CD14-positive monocyte (primary cell): ENCODE measurements around the gene PCDHGA2. TPM values are rescaled to one million over a fixed set of nuclear protein-coding genes. Genes with fewer than 3 reads are reported as not detected.

ENCODE experiments used
- DNase-seq, 3 donors: peaks; one replicate each; pipeline ENCODE4 v3.0.0-alpha.2; 2011 to 2022
- H2AFZ ChIP-seq: 2 replicates; pipeline ENCODE4 v1.6.0; 2012; ENCODE audit warnings: mild to moderate bottlenecking, low read depth, low read length, inconsistent platforms; ENCODE audit not compliant: insufficient read depth, poor library complexity, severe bottlenecking
- H3K27ac ChIP-seq, 2 donors: 1 replicate in 1 of 2; 2 replicates in 1 of 2; pipeline ENCODE4 v1.5.1; 2012 to 2013; ENCODE audit warnings: low read length in 2 of 2, control low read depth in 1 of 2, inconsistent platforms in 1 of 2, low read depth in 1 of 2, mild to moderate bottlenecking in 1 of 2
- H3K27me3 ChIP-seq, 2 donors: one replicate each; pipeline versions ENCODE4 v1.6.0 to v1.6.1; 2011 to 2013; ENCODE audit warnings: low read length in 2 of 2; ENCODE audit not compliant: control insufficient read depth in 2 of 2, insufficient read depth in 2 of 2
- H3K36me3 ChIP-seq, 2 donors: replicated peaks in 1 of 2; 1 replicate in 1 of 2; 2 replicates in 1 of 2; pipeline versions ENCODE4 v1.5.1 to v1.6.1; 2012 to 2013; ENCODE audit warnings: low read length in 2 of 2, control low read depth in 1 of 2, inconsistent platforms in 1 of 2, mild to moderate bottlenecking in 1 of 2; ENCODE audit not compliant: insufficient read depth in 2 of 2, control insufficient read depth in 1 of 2
- H3K4me1 ChIP-seq, 2 donors: 1 replicate in 1 of 2; 2 replicates in 1 of 2; pipeline versions ENCODE4 v1.5.1 to v1.6.1; 2012 to 2013; ENCODE audit warnings: low read length in 2 of 2, control low read depth in 1 of 2, inconsistent platforms in 1 of 2, mild to moderate bottlenecking in 1 of 2, moderate library complexity in 1 of 2; ENCODE audit not compliant: insufficient read depth in 2 of 2, control insufficient read depth in 1 of 2
- H3K4me2 ChIP-seq: replicated peaks from 2 replicates; pipeline ENCODE3; 2012; ENCODE audit warnings: low read length, moderate library complexity, mild to moderate bottlenecking; ENCODE audit not compliant: poor library complexity, severe bottlenecking; ENCODE audit errors: extremely low read depth
- H3K4me3 ChIP-seq, 3 experiments: fragments of 200-600 bp in 1 of 3; sonication (generic) in 1 of 3; replicated peaks in 1 of 3; 1 replicate in 2 of 3; 2 replicates in 1 of 3; pipeline ENCODE4 v1.5.1; 2011 to 2013; ENCODE audit warnings: low read length in 3 of 3, mild to moderate bottlenecking in 3 of 3, control low read depth in 2 of 3, low read depth in 2 of 3, inconsistent platforms in 1 of 3, moderate library complexity in 1 of 3
- H3K79me2 ChIP-seq: 2 replicates; pipeline ENCODE4 v1.6.0; 2012; ENCODE audit warnings: mild to moderate bottlenecking, control low read depth, inconsistent platforms, low read length, moderate library complexity; ENCODE audit not compliant: insufficient read depth
- H3K9ac ChIP-seq: 2 replicates; pipeline ENCODE4 v1.6.0; 2017; ENCODE audit warnings: low read length, mild to moderate bottlenecking; ENCODE audit not compliant: insufficient read depth, poor library complexity, severe bottlenecking
- H3K9me3 ChIP-seq, 2 donors: replicated peaks in 1 of 2; 1 replicate in 1 of 2; 2 replicates in 1 of 2; pipeline versions ENCODE4 v1.5.1 to v1.6.1; 2012 to 2013; ENCODE audit warnings: low read length in 2 of 2, control low read depth in 1 of 2; ENCODE audit not compliant: control insufficient read depth in 1 of 2, insufficient read depth in 1 of 2
- H4K20me1 ChIP-seq: 2 replicates; pipeline ENCODE4 v1.6.0; 2012; ENCODE audit warnings: mild to moderate bottlenecking, low read length, control low read depth, moderate library complexity; ENCODE audit not compliant: insufficient read depth
- H3K27ac Mint-ChIP-seq, 7 donors: one replicate each; pipeline ENCODE4 v1.8.0; 2020; ENCODE audit warnings: mild to moderate bottlenecking in 7 of 7, mixed read lengths in 7 of 7, moderate library complexity in 6 of 7, inconsistent platforms in 2 of 7
- H3K27me3 Mint-ChIP-seq, 3 donors: one replicate each; pipeline ENCODE4 v1.8.0; 2021 to 2022; ENCODE audit warnings: low read depth in 3 of 3, mild to moderate bottlenecking in 3 of 3, mixed read lengths in 3 of 3, moderate library complexity in 3 of 3, inconsistent platforms in 1 of 3
- H3K36me3 Mint-ChIP-seq, 2 donors: one replicate each; pipeline ENCODE4 v1.8.0; 2020; ENCODE audit warnings: mixed read lengths in 2 of 2, inconsistent platforms in 1 of 2, mild to moderate bottlenecking in 1 of 2
- H3K4me1 Mint-ChIP-seq: one replicate; pipeline ENCODE4 v1.8.0; 2020; ENCODE audit warnings: mild to moderate bottlenecking, mixed read lengths
- H3K4me3 Mint-ChIP-seq, 2 donors: one replicate each; pipeline ENCODE4 v1.8.0; 2020; ENCODE audit warnings: mild to moderate bottlenecking in 2 of 2, mixed read lengths in 2 of 2, moderate library complexity in 1 of 2
- H3K9me3 Mint-ChIP-seq, 7 donors: one replicate each; pipeline ENCODE4 v1.8.0; 2020 to 2022; ENCODE audit warnings: mixed read lengths in 7 of 7, mild to moderate bottlenecking in 6 of 7, moderate library complexity in 6 of 7, inconsistent platforms in 2 of 7
- CTCF ChIP-seq: fragments of 200-600 bp; IDR thresholded peaks from one replicate; pipeline ENCODE4 v1.8.0; 2022; ENCODE audit warnings: antibody characterized with exemption, mild to moderate bottlenecking
- WGBS: methylation state at CpG from one replicate; pipeline ENCODE4 v1.1.5; 2013; ENCODE audit warnings: missing lambda C conversion rate; ENCODE audit not compliant: insufficient coverage; 5-methylcytosine and 5-hydroxymethylcytosine counted together
- intact Hi-C, 2 donors: fragments of 100-400 bp; cut with micrococcal nuclease; formaldehyde crosslinking; loops; one replicate each; pipeline versions ENCODE4 v1.15.0 to v1.15.1; 2023
- polyA plus RNA-seq, 3 donors: library from polyadenylated mRNA; depleted of rRNA in 1 of 3; unstranded in 2 of 3; stranded (reverse) in 1 of 3; fragments of 300-500 nt in 2 of 3; fragments of >200 nt in 1 of 3; fragmentation: Illumina TruSeq in 2 of 3; gene quantifications; 1 replicate in 2 of 3; 2 replicates in 1 of 3; pipeline ENCODE4 v1.2.3, GENCODE V29; 2012 to 2021

Gene PCDHGA2
- polyA plus RNA-seq, 3 donors = not detected

- H3K27me3 Mint-ChIP-seq = peaks cover 37 to 65% (median 59%) of the 10 kb centered on the region in 3 donors
- H3K9me3 ChIP-seq = peaks cover 54 to 75% of the 10 kb centered on the region in 2 donors
Measured at GRCh38 chr5:141356133-141356532, 17.6 kb downstream of the PCDHGA2 start.

GRCh38 chr5:141356950-141357349 is 18.4 kb downstream of the PCDHGA2 start:
- no peak overlapping the region for H2AFZ ChIP-seq
- peaks cover 33 to 65% (median 58%) of the 10 kb centered on the region in 3 donors for H3K27me3 Mint-ChIP-seq
- peaks cover 2% of the 10 kb centered on the region for H3K4me1 Mint-ChIP-seq
- peaks cover 12 to 15% of the 10 kb centered on the region in 2 donors for H3K36me3 Mint-ChIP-seq
- 46% methylated on average over 19 of the region's 19 CpGs for WGBS
- H3K4me1 ChIP-seq = no peaks in the 10 kb centered on the region
- no peak for TF ChIP-seq CTCF
- H3K36me3 ChIP-seq = no peaks in the 10 kb centered on the region
- intact Hi-C loops = no loop called here
- peaks cover 55 to 77% of the 10 kb centered on the region in 2 donors for H3K9me3 ChIP-seq
- H3K79me2 ChIP-seq = no peaks in the 10 kb centered on the region
- no peak overlapping the region for H3K9ac ChIP-seq
- no peak overlapping the region for H3K27ac Mint-ChIP-seq
- no peak overlapping the region for H3K4me3 ChIP-seq
- no peaks in the 10 kb centered on the region for H4K20me1 ChIP-seq
- H3K4me2 ChIP-seq = no peak overlapping the region
- peak overlapping the region in 1 of 2 donors; percentile 39 for H3K4me3 Mint-ChIP-seq
- H3K27ac ChIP-seq = no peak overlapping the region
- no peak for DNase-seq
- peaks cover 29 to 90% of the 10 kb centered on the region in 2 donors for H3K27me3 ChIP-seq
- H3K9me3 Mint-ChIP-seq = peaks cover 38 to 80% (median 62%) of the 10 kb centered on the region in 7 donors

More at GRCh38 chr5:141356133-141356532, 17.6 kb downstream of the PCDHGA2 start:
- Histone ChIP-seq H3K9ac (no peak overlapping the region), H3K4me3 (no peak overlapping the region), H3K79me2 (no peaks in the 10 kb centered on the region), H2AFZ (no peak overlapping the region), H3K36me3 (no peaks in the 10 kb centered on the region), H4K20me1 (no peaks in the 10 kb centered on the region), H3K27ac (no peak overlapping the region), H3K4me2 (no peak overlapping the region), H3K27me3 (peaks cover 30 to 91% of the 10 kb centered on the region in 2 donors), H3K4me1 (no peaks in the 10 kb centered on the region)
- Mint-ChIP-seq H3K4me1 (peaks cover 2% of the 10 kb centered on the region), H3K27ac (no peak overlapping the region), H3K36me3 (peaks cover 10 to 12% of the 10 kb centered on the region in 2 donors), H3K9me3 (peaks cover 39 to 80% (median 62%) of the 10 kb centered on the region in 7 donors), H3K4me3 (no peak overlapping the region)
- no peak for TF ChIP-seq CTCF
- intact Hi-C loops = no loop called here
- no peak for DNase-seq
- WGBS = 64% methylated on average over 4 of the region's 5 CpGs
